Fibroblast of upper back skin (primary cell): ENCODE results near the gene PAX5.

ENCODE experiments used
- DNase-seq: peaks from one replicate; pipeline ENCODE4 v3.0.0-alpha.2; 2013

PAX5 gene

DNA sequence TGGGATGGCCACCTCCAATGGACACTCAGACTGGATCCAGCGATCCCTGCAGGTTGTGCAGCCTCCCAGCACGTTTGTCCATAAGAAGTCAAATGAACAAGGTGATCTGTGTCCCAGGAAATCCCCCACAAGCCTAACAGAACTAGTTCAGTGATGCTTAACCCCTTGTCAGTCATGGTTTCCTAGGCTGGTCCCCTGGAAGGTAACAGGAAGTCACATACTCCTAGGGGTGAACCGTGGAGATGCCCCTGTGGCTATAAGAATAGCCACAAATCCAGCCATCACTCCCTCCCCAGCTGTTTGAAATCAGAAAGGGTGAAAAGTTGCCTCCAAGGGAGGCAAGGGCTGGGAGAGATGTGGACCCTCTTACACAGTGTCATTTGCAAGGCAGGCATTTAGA is 22.5 kb downstream of the PAX5 start:
- DNase-seq: no peak

DNA sequence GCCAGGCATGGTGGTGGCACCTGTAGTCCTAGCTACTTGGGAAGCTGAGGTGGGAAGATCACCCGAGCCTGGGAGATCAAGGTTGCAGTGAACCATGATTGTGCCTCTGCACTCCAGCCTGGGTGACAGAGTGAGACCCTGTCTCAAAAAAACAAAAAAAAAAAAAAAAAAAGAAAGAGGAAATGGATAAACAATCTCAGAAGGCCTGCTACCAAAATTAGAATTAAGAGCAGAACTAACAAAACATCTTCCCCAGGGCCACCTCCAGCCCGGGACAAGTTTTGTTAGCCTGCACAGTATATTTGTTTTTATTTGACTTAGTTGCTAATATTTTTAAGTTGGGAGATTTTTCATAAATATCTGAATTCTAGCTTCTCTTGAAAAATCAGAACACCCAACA is 23.1 kb downstream of the PAX5 start:
- DNase-seq: no peak

DNA sequence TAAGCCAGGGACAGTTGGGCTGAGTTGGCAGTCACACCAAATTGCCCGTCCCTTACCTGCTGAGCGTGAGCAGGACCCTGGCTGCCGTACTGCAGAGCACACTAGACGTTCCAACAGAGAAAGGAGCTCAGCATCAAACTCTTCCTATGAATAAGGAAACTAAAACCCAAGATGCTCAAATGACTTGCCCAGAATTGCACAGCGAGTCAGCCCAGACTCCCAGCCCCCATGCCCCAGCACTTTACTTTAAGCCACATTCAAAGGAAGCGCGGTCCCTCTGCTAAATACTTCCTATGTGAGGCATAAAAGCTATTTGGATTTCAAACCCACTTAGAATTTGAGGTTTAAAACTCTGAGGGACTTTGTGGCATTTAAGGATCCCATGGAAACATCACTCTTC is 23.9 kb downstream of the PAX5 start:
- DNase-seq: no peak

DNA sequence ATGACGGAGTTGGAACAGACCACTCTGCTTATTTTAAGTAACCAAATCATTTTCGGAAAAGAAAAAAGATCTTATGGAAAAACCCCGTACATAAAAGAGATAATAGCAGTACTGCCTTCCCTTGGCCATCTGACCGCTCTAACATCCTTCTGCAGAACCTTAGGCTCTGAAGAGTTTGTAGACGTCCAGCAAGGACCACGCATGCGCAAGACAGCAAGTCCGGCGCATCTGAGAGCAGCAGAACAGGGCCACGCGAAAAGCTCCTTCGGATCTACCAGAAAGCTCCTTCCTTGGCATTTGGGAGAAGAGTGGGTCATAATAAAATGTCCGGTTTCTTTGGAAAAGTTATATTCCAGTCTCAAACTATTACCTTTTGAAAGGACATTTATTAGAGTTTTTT is 26.8 kb downstream of the PAX5 start:
- no peak for DNase-seq

DNA sequence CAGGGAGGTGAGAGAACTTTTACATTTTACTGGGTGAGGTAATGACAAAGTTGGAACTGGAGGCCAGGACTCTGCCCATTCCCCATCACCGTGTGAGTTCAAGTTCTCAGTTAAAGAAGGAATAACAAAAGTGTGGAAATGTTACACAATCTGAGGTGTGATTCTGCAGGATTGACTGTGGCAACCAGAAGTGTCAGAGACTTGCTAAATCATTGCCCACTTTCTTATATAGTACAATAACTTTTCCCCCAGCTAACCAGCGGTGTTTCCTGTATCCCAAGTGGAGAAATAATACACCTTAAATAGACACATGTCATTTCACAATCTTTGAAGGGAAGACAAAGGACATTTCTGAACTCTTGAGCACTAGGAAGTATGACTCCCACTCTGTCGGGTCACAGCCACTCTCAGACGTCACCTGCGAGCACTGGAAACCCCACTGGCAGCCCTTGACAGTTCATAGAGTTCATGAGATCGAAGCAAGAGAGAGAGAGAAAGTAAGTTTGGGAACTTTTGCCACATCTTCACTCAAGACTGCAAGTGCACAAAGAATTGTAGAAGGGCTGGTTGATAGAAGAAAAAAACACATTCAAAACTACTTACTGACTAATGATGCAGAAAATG is 28.4 kb downstream of the PAX5 start:
- no peak for DNase-seq

DNA sequence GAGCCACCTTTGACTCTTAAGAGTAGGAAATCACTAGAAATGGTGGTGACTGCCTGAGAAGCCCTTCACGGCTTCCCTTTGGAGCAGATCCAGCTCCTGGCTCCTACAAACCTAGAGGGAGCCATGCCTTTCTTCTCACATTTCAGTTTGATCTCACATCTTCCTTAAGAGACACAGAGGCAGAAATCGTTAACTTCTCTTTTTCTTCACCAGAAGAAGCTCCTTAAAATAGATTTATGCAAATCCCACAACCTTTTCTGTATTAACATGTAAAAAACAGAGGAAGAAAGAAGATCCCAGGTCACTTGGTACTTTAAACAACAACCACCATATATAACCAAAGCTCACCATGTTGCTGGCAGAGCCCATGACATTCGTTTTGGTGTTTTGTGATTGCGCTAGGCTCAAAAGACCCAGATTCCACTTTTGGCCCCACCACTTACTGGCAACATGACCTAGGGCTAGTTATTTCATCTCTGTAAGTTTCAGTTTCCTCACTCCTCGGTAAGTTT is 29.6 kb downstream of the PAX5 start:
- DNase-seq: no peak

DNA sequence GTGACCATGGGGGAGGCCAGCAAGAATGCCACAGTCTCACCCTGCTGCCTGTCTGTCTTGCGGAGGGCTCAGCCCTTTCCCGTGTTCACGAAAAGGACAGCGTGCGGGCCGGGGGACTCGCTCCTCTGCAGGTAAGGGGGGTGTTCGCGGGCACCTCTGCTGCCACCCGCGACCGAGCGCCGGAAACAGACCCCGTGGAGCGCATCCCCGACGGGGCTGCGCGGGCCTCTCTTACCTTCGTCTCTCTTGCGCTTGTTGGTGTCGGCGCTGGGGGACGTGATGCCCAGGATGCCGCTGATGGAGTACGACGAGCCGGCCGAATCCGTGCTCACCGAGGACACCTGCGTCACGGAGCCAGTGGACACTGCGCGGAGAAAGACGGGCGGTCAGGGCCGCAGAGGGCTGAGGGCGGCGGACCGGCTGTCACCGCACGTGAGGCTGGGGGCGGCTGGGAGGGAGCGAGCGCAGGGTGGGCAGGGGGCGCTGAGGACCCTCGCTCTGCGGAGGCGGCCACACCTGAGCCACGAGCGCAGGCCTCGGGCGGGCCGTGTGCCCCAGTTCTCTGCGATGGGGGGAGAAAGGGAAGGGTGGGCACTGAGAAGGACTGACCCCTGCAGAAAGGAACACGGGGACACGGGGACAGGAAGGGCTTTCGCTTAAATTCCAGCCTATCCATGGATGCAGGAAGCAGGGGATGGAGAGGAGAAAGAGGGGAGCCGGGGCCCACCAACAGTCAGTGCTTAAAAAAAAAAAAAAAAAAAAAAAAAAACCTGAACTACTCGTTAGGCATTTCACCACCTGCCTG is 31.5 kb downstream of the PAX5 start:
- DNase-seq: no peak

DNA sequence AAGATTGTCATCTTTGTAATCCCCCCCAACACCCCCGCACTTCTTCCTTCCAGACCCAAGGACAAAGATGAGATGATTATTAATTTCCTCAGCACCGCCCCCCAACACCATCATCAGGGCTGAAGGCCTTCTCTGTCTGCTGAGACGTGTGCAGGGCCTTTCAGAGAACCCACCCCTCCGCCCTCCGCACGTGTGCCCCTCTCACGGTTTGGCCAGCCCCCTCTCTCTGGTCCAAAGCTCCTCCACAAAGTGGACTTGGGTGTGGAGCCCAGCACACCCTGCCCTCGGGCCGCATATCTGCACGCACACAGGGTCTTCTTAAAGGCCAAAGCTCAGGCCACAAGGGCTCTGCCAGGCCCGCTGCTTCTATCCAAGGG is 32.0 kb downstream of the PAX5 start:
- DNase-seq: no peak

DNA sequence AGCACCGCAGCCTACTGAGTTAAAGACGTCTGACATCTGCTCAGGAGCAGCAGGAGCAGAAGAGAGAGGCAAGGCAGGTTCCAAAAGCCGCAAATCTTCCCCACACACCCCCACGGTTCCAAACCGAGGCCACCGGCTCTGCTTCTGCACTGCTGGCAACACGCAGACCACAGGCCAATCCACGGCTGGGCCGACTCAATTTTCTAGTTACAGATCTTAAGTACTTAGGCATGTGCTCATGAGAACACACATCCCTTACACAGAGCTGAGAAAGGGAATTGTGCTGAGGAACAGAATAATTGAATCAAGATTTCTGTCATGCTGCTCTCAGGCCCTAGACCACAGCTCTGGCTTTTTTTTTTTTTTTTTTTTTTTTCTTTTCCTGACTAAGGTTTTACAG is 32.6 kb downstream of the PAX5 start:
- peak; percentile 23 for DNase-seq

DNA sequence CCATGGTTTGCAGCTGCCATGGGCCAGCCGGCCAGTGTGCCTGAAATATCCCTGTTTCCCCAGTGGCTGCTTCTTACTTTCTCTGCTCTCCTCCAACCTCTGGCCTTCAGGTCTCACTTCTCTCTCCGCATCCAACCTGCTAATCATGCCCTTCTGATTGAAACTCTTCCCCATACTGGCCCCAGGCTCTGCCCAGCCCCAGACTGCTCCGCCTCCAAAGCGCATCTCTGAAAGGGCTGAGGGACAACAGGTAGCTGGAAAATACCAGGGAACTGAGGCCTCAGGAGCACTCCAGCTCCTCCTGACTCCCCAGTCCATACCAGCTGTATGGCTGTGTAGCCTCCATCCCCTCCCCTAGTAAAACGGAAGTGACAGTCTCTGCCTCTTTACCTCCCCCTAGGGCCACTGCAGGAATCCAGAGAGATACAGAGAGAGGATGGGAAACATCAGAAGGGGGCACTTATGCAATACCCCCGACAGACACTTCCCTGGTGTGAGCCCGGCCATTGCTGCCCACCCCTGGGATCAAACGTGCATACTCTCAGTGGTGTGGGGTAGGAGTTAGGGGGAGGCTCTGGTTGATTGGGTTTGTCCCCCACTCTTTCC is 34.2 kb downstream of the PAX5 start:
- no peak for DNase-seq

DNA sequence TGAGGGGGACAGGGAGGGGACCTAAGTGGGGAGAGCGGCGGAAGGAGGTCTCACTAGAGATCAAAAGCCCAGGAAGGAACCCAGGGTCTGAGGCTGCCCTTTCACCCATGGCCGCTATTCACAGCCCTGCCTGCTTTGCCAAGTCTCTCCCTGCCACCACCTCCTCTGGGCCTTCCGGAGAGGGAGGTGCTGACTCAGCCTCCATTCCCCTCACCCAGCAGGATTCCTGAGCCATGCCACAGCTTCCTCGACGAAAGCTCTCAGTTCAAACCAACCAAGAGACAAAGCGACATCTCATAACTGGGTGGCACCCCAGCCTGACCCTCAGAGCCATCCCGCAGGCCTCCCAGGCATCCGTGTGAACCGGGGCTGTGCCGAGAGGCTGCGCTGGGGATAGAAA is 36.7 kb downstream of the PAX5 start:
- DNase-seq: peak; percentile 25

DNA sequence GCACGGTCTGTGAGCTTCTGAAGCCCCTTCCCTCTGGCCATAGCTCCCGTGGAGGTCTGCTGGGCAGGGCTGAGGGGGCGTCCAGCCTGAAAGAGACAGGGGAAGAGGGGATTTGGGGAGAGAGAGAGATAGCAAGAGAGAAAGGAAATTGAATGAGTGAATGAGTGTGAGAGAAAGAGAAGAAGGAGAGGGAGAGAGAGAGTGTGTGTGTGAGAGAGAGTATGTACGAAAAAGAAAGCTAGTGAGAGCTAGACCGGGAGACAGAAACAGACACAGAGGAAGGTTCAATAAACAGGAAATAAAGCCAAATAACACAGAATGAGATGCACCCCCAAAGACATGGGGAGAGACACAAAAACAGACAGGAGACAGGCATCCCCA is 37.4 kb downstream of the PAX5 start:
- no peak for DNase-seq

DNA sequence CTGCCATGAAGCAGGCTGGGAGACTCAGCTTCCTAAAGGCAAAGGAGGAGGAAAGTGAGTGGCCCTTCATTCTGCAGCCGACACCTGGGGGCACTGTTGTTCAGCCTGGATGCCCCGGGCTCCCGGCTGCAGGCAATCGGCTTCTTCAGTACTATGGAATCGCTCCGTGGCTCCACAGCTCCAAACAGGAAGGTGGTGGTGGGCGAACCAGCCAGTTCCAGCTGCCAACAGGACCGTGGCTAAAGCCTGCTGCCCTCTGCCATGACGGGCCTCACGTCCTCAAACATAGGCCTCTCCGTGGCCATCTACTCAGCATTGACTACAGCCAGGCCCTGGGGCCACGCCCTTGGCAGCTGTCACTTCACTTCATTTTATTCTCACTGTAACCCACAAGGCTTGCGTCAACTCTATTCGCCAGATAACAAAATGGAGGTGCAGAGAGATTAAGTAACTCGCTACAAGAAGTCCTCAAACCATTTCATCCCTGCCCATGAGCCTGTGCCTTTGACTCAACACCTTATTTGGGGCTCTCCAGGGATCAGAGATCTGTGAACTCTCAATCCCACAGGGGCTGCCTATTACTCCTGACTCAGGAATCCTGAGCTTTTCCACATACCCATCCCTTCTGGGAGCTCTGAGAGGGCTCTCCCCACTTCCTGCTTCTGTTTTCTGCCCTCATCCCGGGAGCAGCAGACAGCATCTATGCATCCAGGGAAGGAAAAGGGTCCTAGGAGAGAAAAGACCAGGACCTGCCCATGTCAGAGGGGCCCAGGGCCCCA is 38.0 kb downstream of the PAX5 start:
- DNase-seq: peak; percentile 54

DNA sequence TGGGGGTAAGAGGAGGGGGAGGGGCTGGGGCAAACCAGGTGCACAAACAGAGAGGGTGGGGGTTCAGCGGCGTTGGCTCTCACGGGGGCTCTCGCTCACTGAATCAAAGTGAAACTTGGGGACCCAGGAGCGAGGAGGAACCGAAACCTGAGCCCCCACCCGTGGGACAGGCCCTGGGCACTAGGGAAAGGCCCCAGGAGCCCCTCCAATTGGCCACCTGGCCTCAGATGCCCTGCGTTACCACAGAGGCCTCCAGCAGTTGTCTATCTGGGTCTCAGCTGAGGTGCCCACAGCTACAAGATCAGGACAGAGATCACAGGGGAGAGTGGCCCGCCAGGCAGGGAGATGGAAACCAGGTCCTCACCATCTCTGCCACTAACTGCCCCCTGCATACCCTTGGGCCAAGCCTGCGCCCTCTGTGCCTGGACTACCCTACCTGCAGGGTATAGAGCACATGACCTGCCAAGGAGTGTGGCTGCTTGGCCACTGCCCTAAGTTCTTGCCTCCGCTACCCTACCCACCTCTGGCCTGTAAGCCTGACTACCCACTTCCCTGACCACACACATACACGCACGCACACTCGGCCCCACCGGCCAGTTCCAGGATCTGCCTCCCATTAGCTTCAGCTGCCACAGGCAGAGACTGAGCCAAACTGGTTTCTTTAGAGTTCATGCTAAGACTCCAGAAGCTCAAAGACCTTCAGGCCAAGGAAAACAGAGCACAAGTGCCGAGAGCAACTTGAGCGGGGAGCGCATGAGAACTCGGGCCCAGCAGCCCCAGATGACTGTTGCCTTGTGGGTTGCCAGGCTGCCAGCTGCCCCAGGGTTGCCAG is 39.9 kb downstream of the PAX5 start:
- no peak for DNase-seq

DNA sequence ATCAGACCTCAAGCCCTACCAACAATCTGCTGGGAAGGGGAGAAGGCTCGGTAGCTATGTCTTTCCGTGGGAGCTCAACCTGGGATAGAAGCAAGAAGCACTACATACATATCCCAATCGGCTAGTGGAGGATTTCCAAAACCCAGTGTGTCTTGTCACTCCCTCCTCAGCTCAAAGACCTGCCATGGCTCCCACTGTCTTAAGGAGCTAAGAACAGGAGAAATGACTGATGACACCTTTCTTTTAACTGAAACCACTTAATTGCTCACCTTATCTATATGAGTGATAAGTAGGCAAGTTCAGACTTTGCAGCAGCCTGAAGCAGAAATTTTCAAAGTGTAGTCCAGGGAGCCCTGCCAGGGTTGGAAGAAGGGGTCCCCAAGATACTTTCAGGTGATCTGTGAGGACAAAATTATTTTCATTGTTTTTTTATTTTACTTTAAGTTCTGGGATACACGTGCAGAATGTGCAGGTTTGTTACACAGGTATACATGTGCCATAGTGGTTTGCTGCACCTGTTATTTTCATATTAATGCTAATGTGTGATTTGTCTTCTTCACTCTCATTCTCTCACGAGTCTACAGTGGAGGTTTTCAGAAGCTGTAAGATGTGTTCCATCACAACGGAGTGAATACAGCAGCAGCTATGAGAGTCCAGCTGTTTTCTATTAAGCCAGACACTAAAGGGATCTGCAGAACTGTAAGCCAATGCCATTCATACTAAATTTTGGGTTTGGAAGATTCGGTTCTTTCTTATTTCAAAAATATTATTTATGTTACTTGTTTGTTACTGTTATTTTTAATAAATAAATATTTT is 41.4 kb downstream of the PAX5 start:
- peak; percentile 12 for DNase-seq

DNA sequence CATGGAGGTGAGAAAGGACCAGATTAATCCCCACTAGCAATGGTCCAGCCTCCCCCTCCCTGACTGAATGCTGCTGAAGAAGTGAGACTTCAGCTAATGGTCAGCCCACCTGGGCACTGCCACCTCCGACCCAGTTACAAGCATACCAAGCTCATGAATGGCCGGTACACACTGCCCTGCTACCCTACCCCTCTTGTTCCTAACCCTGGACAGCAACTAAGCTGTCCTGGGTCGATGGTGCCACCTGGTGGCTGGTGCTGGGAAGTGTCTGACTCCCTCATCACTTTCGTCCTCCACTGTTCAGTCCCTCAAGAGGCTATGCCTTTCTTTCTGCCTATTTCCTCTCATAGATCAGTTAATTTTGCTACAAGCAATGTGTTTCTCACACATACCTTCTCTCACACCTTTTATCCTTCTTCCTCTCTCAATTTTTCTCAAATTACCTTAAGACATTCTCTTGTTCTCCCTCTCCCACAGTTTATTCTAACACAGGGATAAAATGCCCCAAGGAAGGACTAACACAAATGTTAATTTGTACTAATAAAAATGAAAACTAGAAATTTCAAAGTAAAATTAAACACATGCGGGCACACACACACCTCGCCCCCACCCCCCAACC is 42.4 kb downstream of the PAX5 start:
- no peak for DNase-seq

DNA sequence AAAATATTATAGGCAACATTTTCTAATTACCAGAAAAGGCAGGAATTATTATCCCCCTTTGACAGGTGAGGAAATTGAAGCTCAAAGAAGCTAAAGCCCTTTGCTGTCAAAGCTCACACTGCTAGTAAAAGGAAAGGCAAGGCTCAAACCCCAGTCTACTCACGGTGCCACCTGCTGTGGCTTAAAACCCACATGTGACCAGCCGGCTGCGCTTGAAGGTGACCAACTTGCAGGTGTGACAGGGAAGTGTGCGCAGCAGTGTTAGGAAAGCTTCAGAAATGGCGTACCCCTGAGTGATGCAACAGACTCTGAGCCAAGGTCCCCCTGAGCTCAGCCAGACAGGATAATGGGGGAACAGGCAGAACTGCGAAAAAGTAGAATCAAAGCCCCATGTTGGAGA is 45.2 kb downstream of the PAX5 start:
- no peak for DNase-seq

DNA sequence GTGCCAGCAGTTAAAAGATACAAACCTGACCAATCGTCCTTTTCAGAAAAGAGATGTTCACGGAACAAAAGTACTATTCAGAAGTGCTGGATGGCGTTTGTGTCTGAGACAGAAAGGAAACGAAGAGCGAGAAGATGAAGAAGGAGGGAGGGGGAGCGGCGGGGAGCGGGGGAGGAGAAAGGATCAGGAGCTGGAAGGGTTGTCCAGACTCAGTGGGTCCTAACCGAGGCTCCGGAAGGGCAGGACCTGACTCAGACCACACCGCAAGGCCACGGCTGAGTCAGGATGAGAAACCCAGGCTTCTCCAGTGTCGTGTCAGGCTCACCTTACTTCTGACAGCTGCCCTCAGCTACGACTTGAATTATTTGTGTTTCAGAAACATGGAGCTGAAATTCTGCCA is 46.2 kb downstream of the PAX5 start:
- peak; percentile 24 for DNase-seq

DNA sequence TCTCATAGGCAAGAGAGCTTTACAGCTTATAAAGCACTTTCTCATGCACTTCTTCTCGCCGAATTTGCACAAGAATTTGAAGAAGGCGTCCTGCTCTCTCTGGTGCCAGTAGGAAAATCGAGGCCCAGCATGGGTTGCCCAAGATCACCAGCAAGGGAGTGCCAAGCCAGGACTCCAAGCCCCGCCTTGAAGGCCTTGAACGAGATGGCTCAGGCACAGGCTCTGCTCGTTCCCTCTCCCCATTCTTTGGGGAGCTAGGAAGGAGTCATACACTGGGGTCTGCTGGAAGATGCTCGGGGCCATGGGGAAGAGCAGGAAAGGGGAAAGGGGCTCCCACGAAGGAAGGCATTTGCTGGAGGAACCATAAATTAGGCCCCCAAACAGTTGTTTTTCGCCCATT is 46.7 kb downstream of the PAX5 start:
- DNase-seq: no peak

DNA sequence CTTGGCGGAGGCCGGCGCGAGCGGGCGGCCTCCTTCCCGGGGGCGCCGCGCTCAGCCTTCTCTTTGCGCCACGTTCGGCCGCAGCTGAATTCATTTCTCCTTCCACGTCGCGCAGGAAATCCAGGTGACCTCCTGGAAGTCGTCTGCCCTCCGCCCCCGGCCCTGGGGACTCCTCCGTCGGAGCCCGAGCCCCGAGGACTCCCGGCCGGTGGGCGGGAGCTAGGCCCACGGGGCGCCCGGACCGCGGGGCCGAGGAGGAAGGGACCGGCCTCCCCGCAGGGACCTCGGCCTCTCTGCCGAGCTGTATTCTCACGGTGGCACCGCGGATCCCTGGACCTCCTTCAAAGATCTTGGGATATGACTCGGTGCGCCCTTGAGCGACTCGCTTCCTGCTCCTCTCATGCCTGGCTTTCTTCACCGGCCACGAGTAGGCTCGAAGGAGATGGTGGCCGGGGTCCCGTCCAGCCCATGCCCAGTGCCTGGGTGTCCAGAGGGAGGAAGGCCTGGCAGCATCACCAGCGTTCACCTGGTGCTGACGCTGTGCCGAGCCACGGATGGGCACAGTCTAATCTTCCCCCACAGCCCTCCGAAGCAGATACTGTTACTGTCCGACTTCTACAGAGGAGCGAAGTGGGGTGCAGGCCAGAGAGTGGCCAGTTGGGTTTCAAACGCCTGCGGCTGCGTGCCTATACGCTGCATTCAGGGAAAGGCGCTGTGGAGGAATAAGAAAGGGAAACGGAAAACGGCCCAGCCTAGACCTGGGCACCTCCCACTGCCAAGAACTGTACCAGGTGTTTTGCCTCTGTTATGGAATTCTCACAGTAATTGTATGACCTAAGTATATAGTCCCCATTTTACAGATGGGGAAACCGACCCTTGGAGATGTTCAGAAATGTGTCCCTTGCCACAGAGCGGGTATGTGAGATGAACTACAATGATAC is 47.3 kb downstream of the PAX5 start:
- DNase-seq: no peak
